HCT116 (cell line): Measurements from ENCODE around the gene ADD3. TPM values are rescaled to one million over a fixed set of nuclear protein-coding genes. Genes with fewer than 3 reads are reported as not detected.

Experiments
- ATAC-seq: fragments of 200-7000 bp; cut with Tn5 transposase; 2 replicates; pipeline ENCODE4 v1.9.1; 2020; ENCODE audit warnings: mild to moderate bottlenecking, moderate library complexity
- Bru-seq: library from RNA; stranded (reverse); fragments of 400-500 nt; gene quantifications from one replicate; lab custom pipeline; 2021; lab: Mats Ljungman, UMichigan
- BruChase-seq, 2 experiments: library from RNA; stranded (reverse); fragments of 400-500 nt; gene quantifications; one replicate each; lab custom pipeline; 2021; lab: Mats Ljungman, UMichigan
- BruUV-seq: library from RNA; stranded (reverse); fragments of 400-500 nt; replicated peaks from 2 replicates; lab custom pipeline; 2021; lab: Mats Ljungman, UMichigan
- CTCF ChIA-PET: fragments of 300-600 bp; sonication (Branson Sonifier 250); formaldehyde crosslinking; loops from one replicate; lab custom pipeline; 2021; ENCODE audit warnings: antibody characterized with exemption; lab: Charles Lee
- POLR2A ChIA-PET: fragments of 300-600, 350-600 bp; sonication (Branson Sonifier 250); formaldehyde crosslinking; loops from one replicate; lab custom pipeline; 2021; ENCODE audit warnings: antibody characterized with exemption; lab: Charles Lee
- RAD21 ChIA-PET, 2 experiments: fragments of 300-600 bp; sonication (Branson Sonifier 250); formaldehyde crosslinking; loops; one replicate each; lab custom pipeline; 2023; ENCODE audit warnings: low total read pairs in 2 of 2; ENCODE audit not compliant: uncharacterized antibody in 2 of 2, unreplicated experiment in 2 of 2, low non-redundant PET in 1 of 2; lab: Charles Lee
- DNase-seq: peaks from one replicate; pipeline ENCODE4 v3.0.0-alpha.2; 2010; ENCODE audit warnings: low read depth, low spot score
- H2AFZ ChIP-seq: fragments of 200-600 bp; shearing (Covaris generic), sonication (generic); 2 replicates; pipeline ENCODE4 v1.6.1; 2017; ENCODE audit warnings: low read depth, mixed run types, mixed read lengths, antibody characterized with exemption, low read length; ENCODE audit not compliant: poor library complexity, severe bottlenecking
- H3K27ac ChIP-seq: 2 replicates; pipeline ENCODE4 v1.5.1; 2012; ENCODE audit warnings: low read depth, low read length
- H3K27me3 ChIP-seq: fragments of 200-600 bp; sonication (generic); 2 replicates; pipeline ENCODE4 v1.6.1; 2016; ENCODE audit warnings: mixed run types, low read length, mixed read lengths; ENCODE audit not compliant: insufficient read depth
- H3K36me3 ChIP-seq, 2 experiments: fragments of 200-500 bp in 1 of 2; fragments of 200-600 bp in 1 of 2; sonication (Bioruptor generic) in 1 of 2; sonication (generic) in 1 of 2; 2 replicates each; pipeline versions ENCODE4 v1.5.1 to v1.6.1; 2014 to 2016; ENCODE audit warnings: low read length in 2 of 2, inconsistent platforms in 1 of 2, mixed read lengths in 1 of 2, mixed run types in 1 of 2; ENCODE audit not compliant: insufficient read depth in 2 of 2, control insufficient read depth in 1 of 2
- H3K4me1 ChIP-seq, 2 experiments: fragments of 200-600 bp in 1 of 2; sonication (generic) in 1 of 2; 2 replicates each; pipeline versions ENCODE4 v1.5.1 to v1.6.1; 2012 to 2017; ENCODE audit warnings: low read length in 2 of 2, inconsistent platforms in 1 of 2, mild to moderate bottlenecking in 1 of 2, mixed read lengths in 1 of 2, mixed run types in 1 of 2, moderate library complexity in 1 of 2; ENCODE audit not compliant: insufficient read depth in 2 of 2, control insufficient read depth in 1 of 2
- H3K4me2 ChIP-seq: fragments of 200-600 bp; sonication (generic); 2 replicates; pipeline ENCODE4 v1.6.1; 2017; ENCODE audit warnings: mixed run types, low read length, mixed read lengths
- H3K4me3 ChIP-seq, 2 experiments: fragments of 200-600 bp in 1 of 2; sonication (generic) in 1 of 2; replicated peaks in 1 of 2; 2 replicates each; pipeline ENCODE4 v1.5.1; 2011 to 2016; ENCODE audit warnings: low read length in 2 of 2, control low read depth in 1 of 2, low read depth in 1 of 2, mild to moderate bottlenecking in 1 of 2, mixed read lengths in 1 of 2, mixed run types in 1 of 2
- H3K79me2 ChIP-seq: fragments of 200-600 bp; sonication (generic); 2 replicates; pipeline ENCODE4 v1.6.1; 2017; ENCODE audit warnings: mild to moderate bottlenecking, mixed run types, low read length, moderate library complexity, mixed read lengths; ENCODE audit not compliant: insufficient read depth
- H3K9ac ChIP-seq: fragments of 200-600 bp; sonication (generic); 2 replicates; pipeline ENCODE4 v1.6.1; 2016; ENCODE audit warnings: low read length, mixed read lengths
- H3K9me2 ChIP-seq: fragments of 200-600 bp; sonication (generic), shearing (Covaris generic); 2 replicates; pipeline ENCODE4 v1.6.1; 2017; ENCODE audit warnings: mixed run types, mild to moderate bottlenecking, moderate library complexity; ENCODE audit not compliant: insufficient read depth
- H3K9me3 ChIP-seq, 2 experiments: fragments of 200-500 bp in 1 of 2; fragments of 200-600 bp in 1 of 2; sonication (Bioruptor generic) in 1 of 2; sonication (generic) in 1 of 2; 2 replicates each; pipeline ENCODE4 v1.6.1; 2014 to 2017; ENCODE audit warnings: low read length in 2 of 2, mixed read lengths in 2 of 2, inconsistent platforms in 1 of 2, low read depth in 1 of 2, mild to moderate bottlenecking in 1 of 2, mixed run types in 1 of 2, moderate library complexity in 1 of 2; ENCODE audit not compliant: control insufficient read depth in 1 of 2, insufficient read depth in 1 of 2
- H4K20me1 ChIP-seq: fragments of 200-600 bp; sonication (generic), shearing (Covaris generic); 2 replicates; pipeline ENCODE4 v1.6.1; 2017; ENCODE audit warnings: mixed run types, mild to moderate bottlenecking, moderate library complexity; ENCODE audit not compliant: insufficient read depth
- POLR2A ChIP-seq: IDR thresholded peaks from 2 replicates; pipeline ENCODE4 v1.7.0; 2011; ENCODE audit warnings: borderline replicate concordance; ENCODE audit not compliant: insufficient read depth, insufficient read length; ENCODE audit errors: extremely low read depth
- POLR2AphosphoS5 ChIP-seq: IDR thresholded peaks from 2 replicates; pipeline ENCODE4 v1.6.1; 2011; ENCODE audit warnings: mild to moderate bottlenecking, low read depth, low read length, moderate library complexity
- ZFX ChIP-seq: fragments of 450-650 bp; IDR thresholded peaks from 2 replicates; pipeline ENCODE4 v1.6.1; 2017
- intact Hi-C: fragments of 100-400 bp; cut with micrococcal nuclease; formaldehyde crosslinking; loops from 2 replicates; pipeline ENCODE4 v1.10.0; 2022
- long read RNA-seq: library from polyadenylated mRNA; unstranded; transcript quantifications from one replicate; pipeline ENCODE4 v2.0.0, GENCODE V29; 2021; ENCODE audit not compliant: unreplicated experiment
- polyA plus RNA-seq: library from polyadenylated mRNA; unstranded; fragments of >200 nt; gene quantifications from 2 replicates; pipeline ENCODE4 v1.2.1, GENCODE V29; 2012; ENCODE audit warnings: missing spikeins
- total RNA-seq: library from RNA; stranded (reverse); gene quantifications from one replicate; pipeline ENCODE4 v1.2.1, GENCODE V29; 2021; ENCODE audit not compliant: unreplicated experiment
- TF ChIP-seq, protein P1 (sequence below), 3 experiments: fragments of 200-600 bp in 1 of 3; sonication (generic) in 1 of 3; IDR thresholded peaks in 2 of 3; conservative IDR thresholded peaks in 1 of 3; 2 replicates each; pipeline ENCODE4 v1.5.1; 2012 to 2017; ENCODE audit warnings: low read depth in 2 of 3, low read length in 2 of 3, antibody characterized with exemption in 1 of 3, borderline replicate concordance in 1 of 3, control low read depth in 1 of 3, mild to moderate bottlenecking in 1 of 3, mixed read lengths in 1 of 3, mixed run types in 1 of 3, moderate library complexity in 1 of 3; ENCODE audit not compliant: insufficient read depth in 1 of 3

Gene ADD3, protein sequence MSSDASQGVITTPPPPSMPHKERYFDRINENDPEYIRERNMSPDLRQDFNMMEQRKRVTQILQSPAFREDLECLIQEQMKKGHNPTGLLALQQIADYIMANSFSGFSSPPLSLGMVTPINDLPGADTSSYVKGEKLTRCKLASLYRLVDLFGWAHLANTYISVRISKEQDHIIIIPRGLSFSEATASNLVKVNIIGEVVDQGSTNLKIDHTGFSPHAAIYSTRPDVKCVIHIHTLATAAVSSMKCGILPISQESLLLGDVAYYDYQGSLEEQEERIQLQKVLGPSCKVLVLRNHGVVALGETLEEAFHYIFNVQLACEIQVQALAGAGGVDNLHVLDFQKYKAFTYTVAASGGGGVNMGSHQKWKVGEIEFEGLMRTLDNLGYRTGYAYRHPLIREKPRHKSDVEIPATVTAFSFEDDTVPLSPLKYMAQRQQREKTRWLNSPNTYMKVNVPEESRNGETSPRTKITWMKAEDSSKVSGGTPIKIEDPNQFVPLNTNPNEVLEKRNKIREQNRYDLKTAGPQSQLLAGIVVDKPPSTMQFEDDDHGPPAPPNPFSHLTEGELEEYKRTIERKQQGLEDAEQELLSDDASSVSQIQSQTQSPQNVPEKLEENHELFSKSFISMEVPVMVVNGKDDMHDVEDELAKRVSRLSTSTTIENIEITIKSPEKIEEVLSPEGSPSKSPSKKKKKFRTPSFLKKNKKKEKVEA
- 41.1 TPM for total RNA-seq
- 29.7 and 37.2 TPM in 2 replicates for polyA plus RNA-seq
- Bru-seq, nascent RNA: percentile 67 among the genes with signal in this experiment
- percentile 63 among the genes with signal in this experiment for BruChase-seq, experiment 1, labeled RNA remaining after a 6-hour chase
- BruChase-seq, experiment 2, labeled RNA remaining after a 2-hour chase: percentile 66 among the genes with signal in this experiment
- long read RNA-seq, full-length matches to known transcripts: 124 of 150 reads
- long read RNA-seq, partial matches to known transcripts: 9 of 150 reads
- long read RNA-seq, other reads (novel, unspliced or antisense): 17 of 150 reads

DNA sequence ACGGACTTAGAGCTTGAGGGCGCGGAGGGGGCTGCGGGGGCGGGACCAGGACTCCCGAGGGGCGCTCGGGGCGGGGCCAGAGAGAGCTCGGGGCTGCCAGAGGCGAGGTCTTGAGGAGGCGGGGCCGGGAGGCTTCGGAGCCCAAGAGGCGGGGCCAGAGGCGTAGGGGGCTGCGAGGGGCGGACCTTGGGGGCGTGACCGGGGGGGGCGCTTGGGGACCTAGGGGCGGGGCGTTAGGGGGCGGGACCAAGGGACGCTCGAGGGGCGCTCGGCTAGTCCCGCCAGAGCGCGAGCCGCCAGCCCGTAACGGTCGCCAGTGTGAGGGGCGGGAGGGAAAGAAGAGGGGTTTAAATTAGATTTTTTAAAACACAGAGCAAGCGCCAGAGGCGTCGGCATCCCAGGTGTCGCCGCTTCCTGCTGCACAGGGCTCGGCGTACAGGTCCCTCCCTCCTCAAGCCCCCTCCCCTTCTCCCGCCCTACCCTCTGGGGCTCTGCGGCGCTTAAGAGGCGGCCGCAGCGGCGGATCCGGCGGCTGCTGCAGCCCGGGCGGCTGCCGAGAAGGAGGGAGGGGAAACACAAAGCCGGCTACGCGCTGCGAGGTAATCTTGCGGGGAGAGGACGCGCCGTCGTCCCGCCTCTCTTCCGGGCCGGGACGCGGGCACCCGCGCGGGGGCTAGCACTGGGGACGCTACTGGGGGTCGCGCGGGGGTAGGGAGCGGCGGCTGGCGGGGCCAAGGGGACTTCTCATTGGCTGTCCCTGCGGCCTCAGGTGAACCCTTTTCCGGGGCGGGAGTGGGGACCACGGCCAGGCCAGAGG is at the start of gene ADD3:
ADD3 (plus strand) TSS at position 284 of the 817 bp plus-strand sequence. CDS start 92,670 bp downstream, outside the sequence.
- Histone ChIP-seq H4K20me1 (no peaks in the 10 kb centered on the region), H3K27ac (peak within 1 kb of the TSS; percentile 63), H3K9me3 (no peaks in the 10 kb centered on the region), H3K4me3 (peak within 1 kb of the TSS; percentile 68 to 81), H3K27me3 (no peaks in the 10 kb centered on the region), H3K36me3 (no peaks in the 10 kb centered on the region), H3K4me1 (peaks cover 21 to 49% of the 10 kb centered on the region in 2 experiments), H3K79me2 (peaks cover 33% of the 10 kb centered on the region), H3K9me2 (no peaks in the 10 kb centered on the region), H3K9ac (peak within 1 kb of the TSS; percentile 71), H3K4me2 (peak within 1 kb of the TSS; percentile 86), H2AFZ (peak within 1 kb of the TSS; percentile 65)
- POLR2A ChIA-PET: no interaction called here
- TF ChIP-seq ZFX: peak; percentile 3; the same call in 1 of the 2 replicates
- TF ChIP-seq, protein P1, sequence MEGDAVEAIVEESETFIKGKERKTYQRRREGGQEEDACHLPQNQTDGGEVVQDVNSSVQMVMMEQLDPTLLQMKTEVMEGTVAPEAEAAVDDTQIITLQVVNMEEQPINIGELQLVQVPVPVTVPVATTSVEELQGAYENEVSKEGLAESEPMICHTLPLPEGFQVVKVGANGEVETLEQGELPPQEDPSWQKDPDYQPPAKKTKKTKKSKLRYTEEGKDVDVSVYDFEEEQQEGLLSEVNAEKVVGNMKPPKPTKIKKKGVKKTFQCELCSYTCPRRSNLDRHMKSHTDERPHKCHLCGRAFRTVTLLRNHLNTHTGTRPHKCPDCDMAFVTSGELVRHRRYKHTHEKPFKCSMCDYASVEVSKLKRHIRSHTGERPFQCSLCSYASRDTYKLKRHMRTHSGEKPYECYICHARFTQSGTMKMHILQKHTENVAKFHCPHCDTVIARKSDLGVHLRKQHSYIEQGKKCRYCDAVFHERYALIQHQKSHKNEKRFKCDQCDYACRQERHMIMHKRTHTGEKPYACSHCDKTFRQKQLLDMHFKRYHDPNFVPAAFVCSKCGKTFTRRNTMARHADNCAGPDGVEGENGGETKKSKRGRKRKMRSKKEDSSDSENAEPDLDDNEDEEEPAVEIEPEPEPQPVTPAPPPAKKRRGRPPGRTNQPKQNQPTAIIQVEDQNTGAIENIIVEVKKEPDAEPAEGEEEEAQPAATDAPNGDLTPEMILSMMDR (IDR thresholded peaks at IDR 0.05 in 2 of 3, conservative IDR thresholded peaks at IDR 0.05 in 1 of 3; ENCODE audit: borderline replicate concordance in 1 of 3, insufficient read depth in 1 of 3, low read depth in 2 of 3, low read length in 2 of 3): no peak
- peak; percentile 84 for TF ChIP-seq POLR2AphosphoS5
- TF ChIP-seq POLR2A: peak; percentile 69
- intact Hi-C loops: loop anchor here (2.0 to 5.0 kb wide), 2 partner anchors 123 to 199 kb away; partner anchors contain the start of gene MXI1
- RAD21 ChIA-PET: interaction anchor here in 1 of 2 experiments (0.6 kb wide), 1 partner anchor 123 kb away, joined by 4 read pairs; no protein-coding TSS in a partner anchor
- CTCF ChIA-PET: interaction anchor here (0.8 to 1.6 kb wide), 3 partner anchors 8 to 124 kb away, joined by 3 to 5 read pairs (median 5); no protein-coding TSS in a partner anchor
- no TSS peak for BruUV-seq
- peak; percentile 78 for ATAC-seq
- DNase-seq: peak; percentile 78
